Hepatocyte (in vitro differentiated cells): Measurements from ENCODE around the gene EXOC8. TPM values are rescaled to one million over a fixed set of nuclear protein-coding genes. Genes with fewer than 3 reads are reported as not detected.
A peak's percentile ranks its signal among the peaks of the same experiment; 100 is the strongest.

Source experiments
- DNase-seq: peaks from one replicate; pipeline ENCODE4 v3.0.0-alpha.2; 2016; ENCODE audit warnings: low spot score
- H2AFZ ChIP-seq: fragments of 200-600 bp; sonication (generic); 2 replicates; pipeline ENCODE4 v1.6.0; 2016; ENCODE audit warnings: antibody characterized with exemption, mild to moderate bottlenecking
- H3K27ac ChIP-seq: fragments of 200-600 bp; sonication (generic); 2 replicates; pipeline ENCODE4 v1.5.1; 2016; ENCODE audit warnings: mild to moderate bottlenecking
- H3K27me3 ChIP-seq: fragments of 200-600 bp; sonication (generic); 2 replicates; pipeline ENCODE4 v1.6.1; 2016
- H3K36me3 ChIP-seq: fragments of 200-600 bp; sonication (generic); replicated peaks from 2 replicates; pipeline ENCODE4 v1.5.1; 2016; ENCODE audit warnings: low read depth; ENCODE audit not compliant: insufficient read depth
- H3K4me1 ChIP-seq: fragments of 200-600 bp; sonication (generic); 2 replicates; pipeline ENCODE4 v1.5.1; 2016; ENCODE audit warnings: mild to moderate bottlenecking, moderate library complexity; ENCODE audit not compliant: insufficient read depth
- H3K4me2 ChIP-seq: fragments of 200-600 bp; sonication (generic); 2 replicates; pipeline ENCODE4 v1.6.0; 2016
- H3K4me3 ChIP-seq: fragments of 200-600 bp; sonication (generic); 2 replicates; pipeline ENCODE4 v1.5.1; 2016; ENCODE audit warnings: mild to moderate bottlenecking
- H3K79me2 ChIP-seq: fragments of 200-600 bp; sonication (generic); 2 replicates; pipeline ENCODE4 v1.6.0; 2017; ENCODE audit warnings: mild to moderate bottlenecking
- H3K9me2 ChIP-seq: fragments of 200-600 bp; sonication (generic); replicated peaks from 2 replicates; pipeline ENCODE4 v1.6.0; 2017; ENCODE audit warnings: mild to moderate bottlenecking; ENCODE audit not compliant: insufficient read depth
- H3K9me3 ChIP-seq: fragments of 200-600 bp; sonication (generic); 2 replicates; pipeline ENCODE4 v1.5.1; 2016; ENCODE audit warnings: low read depth, mild to moderate bottlenecking
- H4K20me1 ChIP-seq: fragments of 200-600 bp; sonication (generic); 2 replicates; pipeline ENCODE4 v1.6.0; 2016; ENCODE audit warnings: mild to moderate bottlenecking; ENCODE audit not compliant: insufficient read depth, poor library complexity, severe bottlenecking
- CTCF ChIP-seq: fragments of 200-600 bp; sonication (generic); IDR thresholded peaks from 2 replicates; pipeline ENCODE4 v1.5.1; 2016; ENCODE audit warnings: antibody characterized with exemption, mild to moderate bottlenecking; ENCODE audit not compliant: poor library complexity
- EZH2 ChIP-seq: fragments of 200-600 bp; sonication (generic); IDR thresholded peaks from 2 replicates; pipeline ENCODE4 v1.6.1; 2016; ENCODE audit warnings: antibody characterized with exemption, mild to moderate bottlenecking, borderline replicate concordance
- EZH2phosphoT487 ChIP-seq: fragments of 200-600 bp; sonication (generic); IDR thresholded peaks from one replicate; pipeline ENCODE4 v1.6.1; 2018; ENCODE audit warnings: antibody characterized with exemption, mild to moderate bottlenecking, low read depth, moderate library complexity; ENCODE audit not compliant: unreplicated experiment, severe bottlenecking
- whole genome bisulfite sequencing: methylation state at CpG from one replicate; pipeline ENCODE4 v1.1.6; 2016; ENCODE audit warnings: low lambda C conversion rate; ENCODE audit errors: missing lambda C conversion rate; 5-methylcytosine and 5-hydroxymethylcytosine counted together
- polyA plus RNA-seq: library from polyadenylated mRNA; unstranded; fragments of >200 nt; fragmentation: Nextera tagmentation; extraction: Ambion mirVana; gene quantifications from 2 replicates; pipeline ENCODE4 v1.2.1, GENCODE V29; 2016
- total RNA-seq: library from RNA; depleted of rRNA; stranded (reverse); fragments of >200 nt; gene quantifications from 2 replicates; pipeline ENCODE4 v1.2.3, GENCODE V29; 2014

EXOC8 gene
- total and polyA plus RNA-seq, 2 experiments from 2014 or later = 3.2 to 23.4 TPM

- peaks cover 37% of the 10 kb centered on the region for H4K20me1 ChIP-seq
- DNase-seq = no peak
- WGBS = 90% methylated on average over 6 of the region's 6 CpGs
Observed at GRCh38 chr1:231334952-231335351, 2.7 kb downstream of the EXOC8 start.

GRCh38 chr1:231334079-231334666 lies 3.5 kb downstream of the EXOC8 start:
- no peaks in the 10 kb centered on the region for H3K9me2 ChIP-seq
- H3K4me2 ChIP-seq = peak overlapping the region; percentile 93
- no peaks in the 10 kb centered on the region for H3K27me3 ChIP-seq
- H3K4me3 ChIP-seq = peak overlapping the region; percentile 6
- H2AFZ ChIP-seq = no peak overlapping the region
- WGBS = 65% methylated on average over 1 of the region's 1 CpG
- peaks cover 37% of the 10 kb centered on the region for H4K20me1 ChIP-seq
- TF ChIP-seq EZH2phosphoT487 (no peak), CTCF (no peak), EZH2 (no peak)
- H3K36me3 ChIP-seq = no peaks in the 10 kb centered on the region
- peaks cover 56% of the 10 kb centered on the region for H3K79me2 ChIP-seq
- DNase-seq = no peak
- peaks cover 36% of the 10 kb centered on the region for H3K4me1 ChIP-seq
- H3K27ac ChIP-seq = no peak overlapping the region
- H3K9me3 ChIP-seq = no peaks in the 10 kb centered on the region

More at GRCh38 chr1:231334952-231335351, 2.7 kb downstream of the EXOC8 start:
- Histone ChIP-seq H2AFZ (no peak overlapping the region), H3K4me2 (peak overlapping the region; percentile 93), H3K36me3 (no peaks in the 10 kb centered on the region), H3K4me3 (peak overlapping the region; percentile 50), H3K9me3 (no peaks in the 10 kb centered on the region), H3K4me1 (peaks cover 43% of the 10 kb centered on the region), H3K27me3 (no peaks in the 10 kb centered on the region), H3K79me2 (peaks cover 64% of the 10 kb centered on the region), H3K9me2 (no peaks in the 10 kb centered on the region), H3K27ac (no peak overlapping the region)
- TF ChIP-seq EZH2 = no peak
- no peak for TF ChIP-seq EZH2phosphoT487
- no peak for TF ChIP-seq CTCF

- Histone ChIP-seq H3K79me2 (peaks cover 50% of the 10 kb centered on the region), H4K20me1 (peaks cover 37% of the 10 kb centered on the region)
- 97% methylated on average over 1 of the region's 1 CpG for WGBS
Observed at GRCh38 chr1:231332761-231333160, 4.9 kb downstream of the EXOC8 start.

More at GRCh38 chr1:231332761-231333160, 4.9 kb downstream of the EXOC8 start:
- Histone ChIP-seq H3K4me2 (peak overlapping the region; percentile 93), H3K27ac (no peak overlapping the region), H3K9me3 (no peaks in the 10 kb centered on the region), H3K4me3 (peak overlapping the region; percentile 6), H3K4me1 (peaks cover 34% of the 10 kb centered on the region), H3K36me3 (no peaks in the 10 kb centered on the region), H3K9me2 (no peaks in the 10 kb centered on the region), H2AFZ (no peak overlapping the region), H3K27me3 (no peaks in the 10 kb centered on the region)
- no peak for DNase-seq
- no peak for TF ChIP-seq EZH2phosphoT487
- no peak for TF ChIP-seq EZH2
- no peak for TF ChIP-seq CTCF
